H9 (cell line): Measurements from ENCODE around the gene VWA8. TPM values are rescaled to one million over a fixed set of nuclear protein-coding genes. Genes with fewer than 3 reads are reported as not detected.

ENCODE experiments used
- DNase-seq: peaks from one replicate; pipeline ENCODE4 v3.0.0-alpha.2; 2017
- H2AFZ ChIP-seq: one replicate; pipeline ENCODE4 v1.6.1; 2013; ENCODE audit warnings: mild to moderate bottlenecking, low read length, control low read depth, moderate library complexity
- H2AK5ac ChIP-seq: 2 replicates; pipeline ENCODE4 v1.6.1; 2013; ENCODE audit warnings: low read length, control low read depth, mixed read lengths; ENCODE audit not compliant: insufficient read length
- H2BK120ac ChIP-seq: one replicate; pipeline ENCODE4 v1.6.1; 2013; ENCODE audit warnings: low read depth, mild to moderate bottlenecking, low read length, control low read depth, inconsistent platforms; ENCODE audit not compliant: poor library complexity, severe bottlenecking
- H2BK12ac ChIP-seq: 2 replicates; pipeline ENCODE4 v1.6.1; 2013; ENCODE audit warnings: low read length, control low read depth, mixed read lengths, low read depth; ENCODE audit not compliant: insufficient read length
- H2BK15ac ChIP-seq: 2 replicates; pipeline ENCODE4 v1.6.1; 2013; ENCODE audit warnings: low read depth, low read length, control low read depth
- H2BK20ac ChIP-seq: one replicate; pipeline ENCODE4 v1.6.1; 2013; ENCODE audit warnings: low read depth, mild to moderate bottlenecking, low read length, control low read depth, inconsistent platforms; ENCODE audit not compliant: poor library complexity, severe bottlenecking
- H2BK5ac ChIP-seq: 2 replicates; pipeline ENCODE4 v1.6.1; 2013; ENCODE audit warnings: low read length, control low read depth, mixed read lengths; ENCODE audit not compliant: insufficient read length
- H3K14ac ChIP-seq: 2 replicates; pipeline ENCODE4 v1.6.1; 2013; ENCODE audit warnings: low read length, control low read depth; ENCODE audit not compliant: insufficient read depth
- H3K18ac ChIP-seq: 2 replicates; pipeline ENCODE4 v1.6.1; 2013; ENCODE audit warnings: low read depth, mild to moderate bottlenecking, mixed read lengths, low read length, control low read depth; ENCODE audit not compliant: insufficient read length
- H3K23ac ChIP-seq: 2 replicates; pipeline ENCODE4 v1.6.1; 2013; ENCODE audit warnings: low read length, control low read depth, mixed read lengths, low read depth; ENCODE audit not compliant: insufficient read length
- H3K23me2 ChIP-seq: 2 replicates; pipeline ENCODE4 v1.6.1; 2013; ENCODE audit warnings: low read depth, mild to moderate bottlenecking, mixed read lengths, low read length, control low read depth; ENCODE audit not compliant: insufficient read length, poor library complexity, severe bottlenecking
- H3K27ac ChIP-seq: 2 replicates; pipeline ENCODE4 v1.5.1; 2013; ENCODE audit warnings: low read length, control low read depth, mixed read lengths, low read depth; ENCODE audit not compliant: insufficient read length
- H3K27me3 ChIP-seq: 2 replicates; pipeline ENCODE4 v1.6.1; 2013; ENCODE audit warnings: low read length, control low read depth, inconsistent platforms; ENCODE audit not compliant: insufficient read depth
- H3K4ac ChIP-seq: 2 replicates; pipeline ENCODE4 v1.6.1; 2013; ENCODE audit warnings: low read depth, mild to moderate bottlenecking, control low read depth, inconsistent platforms, low read length, moderate library complexity
- H3K4me1 ChIP-seq: 2 replicates; pipeline ENCODE4 v1.6.1; 2013; ENCODE audit warnings: low read length, control low read depth, inconsistent platforms; ENCODE audit not compliant: insufficient read depth
- H3K4me2 ChIP-seq: 2 replicates; pipeline ENCODE4 v1.6.1; 2013; ENCODE audit warnings: low read length, control low read depth, mixed read lengths; ENCODE audit not compliant: insufficient read length, insufficient read depth
- H3K56ac ChIP-seq: 2 replicates; pipeline ENCODE4 v1.6.1; 2013; ENCODE audit warnings: low read depth, mild to moderate bottlenecking, mixed read lengths, low read length, control low read depth; ENCODE audit not compliant: insufficient read length
- H3K79me1 ChIP-seq: 2 replicates; pipeline ENCODE4 v1.6.1; 2013; ENCODE audit warnings: low read depth, mild to moderate bottlenecking, moderate library complexity, low read length, control low read depth, inconsistent platforms; ENCODE audit not compliant: insufficient read depth, poor library complexity, severe bottlenecking
- H3K79me2 ChIP-seq: 2 replicates; pipeline ENCODE4 v1.6.1; 2013; ENCODE audit warnings: low read length, control low read depth, inconsistent platforms; ENCODE audit not compliant: insufficient read depth
- H3K9ac ChIP-seq: 2 replicates; pipeline ENCODE4 v1.6.1; 2013; ENCODE audit warnings: low read length, control low read depth, mixed read lengths; ENCODE audit not compliant: insufficient read length; ENCODE audit errors: extremely low read depth
- H3K9me3 ChIP-seq: one replicate; pipeline ENCODE4 v1.6.1; 2013; ENCODE audit warnings: low read depth, low read length, inconsistent platforms; ENCODE audit not compliant: control insufficient read depth
- H3T11ph ChIP-seq: one replicate; pipeline ENCODE4 v1.6.1; 2013; ENCODE audit warnings: mild to moderate bottlenecking, low read length, control low read depth, inconsistent platforms
- H4K20me1 ChIP-seq: one replicate; pipeline ENCODE4 v1.6.1; 2013; ENCODE audit not compliant: control insufficient read depth, insufficient read length, insufficient read depth
- H4K5ac ChIP-seq: 2 replicates; pipeline ENCODE4 v1.6.1; 2013; ENCODE audit warnings: low read depth, mild to moderate bottlenecking, mixed read lengths, low read length, control low read depth; ENCODE audit not compliant: insufficient read length
- H4K8ac ChIP-seq: replicated peaks from 2 replicates; pipeline ENCODE4 v1.6.1; 2013; ENCODE audit warnings: low read length, control low read depth, mixed read lengths, low read depth; ENCODE audit not compliant: insufficient read length
- H4K91ac ChIP-seq: 2 replicates; pipeline ENCODE4 v1.6.1; 2013; ENCODE audit warnings: low read depth, mild to moderate bottlenecking, moderate library complexity, mixed read lengths, low read length, control low read depth; ENCODE audit not compliant: insufficient read length
- H3K27ac Mint-ChIP-seq, 3 experiments: 2 replicates in 2 of 3; 3 replicates in 1 of 3; pipeline ENCODE4 v1.8.0; 2020 to 2021; ENCODE audit warnings: mixed read lengths in 3 of 3, mild to moderate bottlenecking in 1 of 3, moderate library complexity in 1 of 3
- H3K27me3 Mint-ChIP-seq: 2 replicates; pipeline ENCODE4 v1.8.0; 2021; ENCODE audit warnings: low read depth, mild to moderate bottlenecking, moderate library complexity, mixed read lengths
- H3K36me3 Mint-ChIP-seq, 3 experiments: 2 replicates in 2 of 3; 3 replicates in 1 of 3; pipeline ENCODE4 v1.8.0; 2020 to 2021; ENCODE audit warnings: low read depth in 3 of 3, mixed read lengths in 3 of 3; ENCODE audit not compliant: insufficient read depth in 1 of 3
- H3K4me1 Mint-ChIP-seq, 2 experiments: 2 replicates each; pipeline ENCODE4 v1.8.0; 2020; ENCODE audit warnings: mixed read lengths in 2 of 2
- H3K4me3 Mint-ChIP-seq, 2 experiments: 2 replicates in 1 of 2; 3 replicates in 1 of 2; pipeline ENCODE4 v1.8.0; 2020 to 2021; ENCODE audit warnings: mild to moderate bottlenecking in 2 of 2, mixed read lengths in 2 of 2, moderate library complexity in 1 of 2
- H3K9me3 Mint-ChIP-seq, 2 experiments: 2 replicates in 1 of 2; 3 replicates in 1 of 2; pipeline ENCODE4 v1.8.0; 2020; ENCODE audit warnings: mild to moderate bottlenecking in 2 of 2, mixed read lengths in 2 of 2, moderate library complexity in 1 of 2
- CTCF ChIP-seq: fragments of 200-600 bp; sonication (generic); conservative IDR thresholded peaks from 3 replicates; pipeline ENCODE4 v1.8.0; 2021; ENCODE audit warnings: antibody characterized with exemption, mild to moderate bottlenecking
- WGBS: extraction: QIAGEN DNeasy Blood & Tissue Kit; methylation state at CpG from one replicate; pipeline ENCODE4 v1.1.7; 2013; ENCODE audit warnings: missing lambda C conversion rate, low lambda C conversion rate, mixed read lengths; ENCODE audit not compliant: insufficient read length; ENCODE audit errors: extremely low coverage; 5-methylcytosine and 5-hydroxymethylcytosine counted together
- total RNA-seq: library from RNA; stranded (reverse); gene quantifications from 2 replicates; pipeline ENCODE4 v1.2.1, GENCODE V29; 2021

The VWA8 gene
- total RNA-seq, 1 experiment from 2014 or later = 17.4 TPM

DNA sequence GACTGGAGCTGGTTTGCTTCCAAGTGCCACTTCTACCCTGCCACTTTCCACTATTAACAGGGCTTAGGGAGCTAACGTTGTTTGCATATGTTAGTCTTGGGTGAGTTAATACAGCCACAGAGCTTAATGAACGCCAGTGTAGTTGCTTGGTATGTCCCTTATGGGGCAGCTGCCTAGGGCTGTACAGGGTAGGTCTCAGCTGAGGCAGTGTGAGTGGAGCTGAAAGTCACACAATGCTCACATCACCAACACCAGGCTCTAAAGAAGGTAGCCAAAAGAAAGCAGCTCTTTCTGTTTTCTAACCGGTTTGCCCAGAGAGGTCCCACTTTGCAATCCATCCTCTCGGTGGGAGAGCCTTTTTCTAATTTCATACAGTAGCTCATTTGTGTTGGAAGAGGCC is 317.4 kb downstream of the VWA8 start:
- no peak overlapping the region for H3K9ac ChIP-seq
- H3K79me1 ChIP-seq = no peaks in the 10 kb centered on the region
- H3T11ph ChIP-seq = no peak overlapping the region
- H3K23ac ChIP-seq = no peak overlapping the region
- H3K4me1 Mint-ChIP-seq = peaks cover 13 to 15% of the 10 kb centered on the region in 2 experiments
- H4K8ac ChIP-seq = no peak overlapping the region
- H3K27me3 Mint-ChIP-seq = no peaks in the 10 kb centered on the region
- H3K4me1 ChIP-seq = no peaks in the 10 kb centered on the region
- H3K36me3 Mint-ChIP-seq = no peaks in the 10 kb centered on the region
- no peak overlapping the region for H3K14ac ChIP-seq
- H2BK5ac ChIP-seq = no peak overlapping the region
- no CpG with 5 or more reads among the region's 4 CpGs for WGBS
- no peak overlapping the region for H3K18ac ChIP-seq
- no peak overlapping the region for H2BK120ac ChIP-seq
- no peak overlapping the region for H2BK20ac ChIP-seq
- no peak for DNase-seq
- H3K27me3 ChIP-seq = no peaks in the 10 kb centered on the region
- no peaks in the 10 kb centered on the region for H4K20me1 ChIP-seq
- H2BK15ac ChIP-seq = no peak overlapping the region
- no peaks in the 10 kb centered on the region for H3K9me3 ChIP-seq
- H4K5ac ChIP-seq = no peak overlapping the region
- no peak overlapping the region for H2BK12ac ChIP-seq
- no peak overlapping the region for H4K91ac ChIP-seq
- TF ChIP-seq CTCF = no peak
- H3K4me3 Mint-ChIP-seq = no peak overlapping the region
- no peaks in the 10 kb centered on the region for H3K79me2 ChIP-seq
- no peaks in the 10 kb centered on the region for H3K9me3 Mint-ChIP-seq
- peak overlapping the region in 1 of 3 experiments; percentile 16; a peak in 1 of 7 replicates for H3K27ac Mint-ChIP-seq
- no peaks in the 10 kb centered on the region for H3K23me2 ChIP-seq
- no peak overlapping the region for H2AK5ac ChIP-seq
- H2AFZ ChIP-seq = no peak overlapping the region
- no peak overlapping the region for H3K56ac ChIP-seq
- H3K4me2 ChIP-seq = no peak overlapping the region
- no peak overlapping the region for H3K27ac ChIP-seq
- no peak overlapping the region for H3K4ac ChIP-seq
